Measurements from ENCODE around the gene G2E3. TPM values are rescaled to one million over a fixed set of nuclear protein-coding genes. Genes with fewer than 3 reads are reported as not detected.

G2E3 gene
- total RNA-seq, 1 experiment from 2014 or later: 31.3 TPM

DNA sequence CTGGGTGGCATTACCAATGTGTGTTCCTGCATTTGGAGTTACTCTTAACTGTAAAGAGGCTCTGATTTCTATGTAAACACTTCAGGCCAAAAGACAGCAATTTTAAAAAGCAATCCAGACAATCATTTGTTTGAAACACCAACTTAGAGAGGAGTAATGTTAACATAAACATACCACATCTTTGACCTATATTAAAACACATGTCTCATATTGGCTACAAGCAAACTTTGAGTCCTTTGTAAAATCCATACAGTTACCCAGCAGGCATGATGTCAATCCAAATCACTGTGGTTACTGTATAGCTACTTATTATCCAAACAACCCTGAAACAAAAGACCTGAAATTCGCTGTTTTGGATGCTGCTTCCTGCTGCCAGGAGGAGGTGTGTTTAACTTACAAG lies 7.5 kb upstream of the G2E3 start:
- H3K27ac Mint-ChIP-seq (ENCODE audit: unreplicated experiment): peak overlapping the region; percentile 65
- DNase-seq: no peak
- no peaks in the 10 kb centered on the region for H3K27me3 Mint-ChIP-seq (ENCODE audit: unreplicated experiment)
- intact Hi-C loops (cut with micrococcal nuclease; ENCODE audit: unreplicated experiment): no loop called here
- TF ChIP-seq, protein P1, sequence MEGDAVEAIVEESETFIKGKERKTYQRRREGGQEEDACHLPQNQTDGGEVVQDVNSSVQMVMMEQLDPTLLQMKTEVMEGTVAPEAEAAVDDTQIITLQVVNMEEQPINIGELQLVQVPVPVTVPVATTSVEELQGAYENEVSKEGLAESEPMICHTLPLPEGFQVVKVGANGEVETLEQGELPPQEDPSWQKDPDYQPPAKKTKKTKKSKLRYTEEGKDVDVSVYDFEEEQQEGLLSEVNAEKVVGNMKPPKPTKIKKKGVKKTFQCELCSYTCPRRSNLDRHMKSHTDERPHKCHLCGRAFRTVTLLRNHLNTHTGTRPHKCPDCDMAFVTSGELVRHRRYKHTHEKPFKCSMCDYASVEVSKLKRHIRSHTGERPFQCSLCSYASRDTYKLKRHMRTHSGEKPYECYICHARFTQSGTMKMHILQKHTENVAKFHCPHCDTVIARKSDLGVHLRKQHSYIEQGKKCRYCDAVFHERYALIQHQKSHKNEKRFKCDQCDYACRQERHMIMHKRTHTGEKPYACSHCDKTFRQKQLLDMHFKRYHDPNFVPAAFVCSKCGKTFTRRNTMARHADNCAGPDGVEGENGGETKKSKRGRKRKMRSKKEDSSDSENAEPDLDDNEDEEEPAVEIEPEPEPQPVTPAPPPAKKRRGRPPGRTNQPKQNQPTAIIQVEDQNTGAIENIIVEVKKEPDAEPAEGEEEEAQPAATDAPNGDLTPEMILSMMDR (IDR thresholded peaks at IDR 0.05; ENCODE audit: unreplicated experiment): no peak
- H3K9me3 Mint-ChIP-seq (ENCODE audit: low read depth, unreplicated experiment): peaks cover 2% of the 10 kb centered on the region
- no TSS peak for BruUV-seq (replicated peaks)
- CTCF ChIA-PET: interaction anchor here (1.2 kb wide), 1 partner anchor 30 kb away, joined by 4 read pairs; no protein-coding TSS in a partner anchor
- peaks cover 39% of the 10 kb centered on the region for H3K4me1 Mint-ChIP-seq (ENCODE audit: low read depth, unreplicated experiment)
- H3K36me3 Mint-ChIP-seq (ENCODE audit: insufficient read depth, unreplicated experiment): no peaks in the 10 kb centered on the region
- H3K4me3 Mint-ChIP-seq (ENCODE audit: low read depth, unreplicated experiment): peak overlapping the region; percentile 18

- Mint-ChIP-seq H3K27me3 (ENCODE audit: unreplicated experiment) (no peaks in the 10 kb centered on the region), H3K36me3 (ENCODE audit: insufficient read depth, unreplicated experiment) (peaks cover 3% of the 10 kb centered on the region), H3K27ac (ENCODE audit: unreplicated experiment) (peak overlapping the region; percentile 45), H3K4me1 (ENCODE audit: low read depth, unreplicated experiment) (peaks cover 39% of the 10 kb centered on the region), H3K9me3 (ENCODE audit: low read depth, unreplicated experiment) (no peaks in the 10 kb centered on the region), H3K4me3 (ENCODE audit: low read depth, unreplicated experiment) (no peak overlapping the region)
- TF ChIP-seq, protein P1 (IDR thresholded peaks at IDR 0.05; ENCODE audit: unreplicated experiment): no peak
- no peak for DNase-seq
- intact Hi-C loops (cut with micrococcal nuclease; ENCODE audit: unreplicated experiment): no loop called here
- BruUV-seq (replicated peaks): no TSS peak
- CTCF ChIA-PET: no interaction called here
Observed at GRCh38 chr14:30553311-30553989, 5.5 kb upstream of the G2E3 start.

DNA sequence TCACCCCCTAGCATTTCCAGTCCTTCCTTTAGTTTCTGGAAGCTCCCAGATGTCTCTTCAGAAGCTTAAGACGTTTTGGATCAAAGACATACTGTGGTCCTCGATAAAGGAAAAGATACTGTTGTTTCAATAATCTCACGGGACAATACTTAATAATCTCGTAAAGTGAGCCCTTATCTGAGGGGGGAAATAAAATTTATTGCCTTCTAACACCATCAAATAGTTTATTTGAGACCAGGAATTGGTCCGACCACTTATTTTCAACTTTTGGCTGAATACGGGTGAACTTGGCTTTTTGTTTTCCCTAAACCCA lies 640 bp upstream of the G2E3 start:
- Mint-ChIP-seq H3K4me3 (ENCODE audit: low read depth, unreplicated experiment) (peak overlapping the region; percentile 98), H3K27ac (ENCODE audit: unreplicated experiment) (peak overlapping the region; percentile 87), H3K9me3 (ENCODE audit: low read depth, unreplicated experiment) (no peaks in the 10 kb centered on the region), H3K36me3 (ENCODE audit: insufficient read depth, unreplicated experiment) (peaks cover 20% of the 10 kb centered on the region), H3K4me1 (ENCODE audit: low read depth, unreplicated experiment) (peaks cover 25% of the 10 kb centered on the region), H3K27me3 (ENCODE audit: unreplicated experiment) (no peaks in the 10 kb centered on the region)
- intact Hi-C loops (cut with micrococcal nuclease; ENCODE audit: unreplicated experiment): loop anchor here (5.0 kb wide), 1 partner anchor 49 kb away; no protein-coding TSS in a partner anchor
- no peak for DNase-seq
- BruUV-seq (replicated peaks): no TSS peak
- CTCF ChIA-PET: interaction anchor here (0.6 kb wide), 1 partner anchor 754 kb away, joined by 3 read pairs; no protein-coding TSS in a partner anchor
- TF ChIP-seq, protein P1 (IDR thresholded peaks at IDR 0.05; ENCODE audit: unreplicated experiment): no peak

DNA sequence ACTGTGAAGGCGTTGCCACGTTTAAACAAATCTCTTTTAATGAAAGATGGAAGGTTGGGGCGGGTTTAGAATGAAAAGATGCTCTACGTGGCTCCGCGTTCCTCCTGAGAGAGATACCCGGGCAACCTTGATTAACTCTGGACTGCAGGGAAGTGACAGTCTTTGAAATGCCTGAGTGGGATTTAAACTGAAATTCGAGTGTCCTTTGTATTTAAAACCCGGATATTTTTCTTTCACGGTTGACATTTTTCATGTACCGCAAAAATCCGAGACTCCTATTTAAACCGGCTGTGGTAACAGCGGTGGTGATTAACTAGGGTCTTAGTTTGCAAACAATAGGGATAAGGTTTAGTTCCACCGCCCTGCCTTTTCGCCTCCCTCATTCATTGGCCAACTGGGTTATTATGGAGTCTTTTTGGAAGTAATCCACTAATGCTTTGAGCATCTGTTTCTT lies 707 bp downstream of the G2E3 start:
- DNase-seq: no peak
- TF ChIP-seq, protein P1 (IDR thresholded peaks at IDR 0.05; ENCODE audit: unreplicated experiment): no peak
- TSS peak; percentile 46 for BruUV-seq (replicated peaks)
- intact Hi-C loops (cut with micrococcal nuclease; ENCODE audit: unreplicated experiment): loop anchor here (5.0 kb wide), 1 partner anchor 48 kb away; no protein-coding TSS in a partner anchor
- peak overlapping the region; percentile 98 for H3K4me3 Mint-ChIP-seq (ENCODE audit: low read depth, unreplicated experiment)
- H3K9me3 Mint-ChIP-seq (ENCODE audit: low read depth, unreplicated experiment): no peaks in the 10 kb centered on the region
- H3K36me3 Mint-ChIP-seq (ENCODE audit: insufficient read depth, unreplicated experiment): peaks cover 20% of the 10 kb centered on the region
- no peaks in the 10 kb centered on the region for H3K27me3 Mint-ChIP-seq (ENCODE audit: unreplicated experiment)
- H3K4me1 Mint-ChIP-seq (ENCODE audit: low read depth, unreplicated experiment): peaks cover 17% of the 10 kb centered on the region
- CTCF ChIA-PET: no interaction called here
- peak overlapping the region; percentile 87 for H3K27ac Mint-ChIP-seq (ENCODE audit: unreplicated experiment)

Data from Calu3 (cell line).